DMS153 treated with DMSO at 0.1 percent for 48 hours (cell line): ENCODE data around the gene SFXN3.

ENCODE experiments used
- DNase-seq: peaks from one replicate; lab custom pipeline; 2025; ENCODE audit not compliant: unreplicated experiment; lab: John Stamatoyannopoulos, UW

The SFXN3 gene

DNA sequence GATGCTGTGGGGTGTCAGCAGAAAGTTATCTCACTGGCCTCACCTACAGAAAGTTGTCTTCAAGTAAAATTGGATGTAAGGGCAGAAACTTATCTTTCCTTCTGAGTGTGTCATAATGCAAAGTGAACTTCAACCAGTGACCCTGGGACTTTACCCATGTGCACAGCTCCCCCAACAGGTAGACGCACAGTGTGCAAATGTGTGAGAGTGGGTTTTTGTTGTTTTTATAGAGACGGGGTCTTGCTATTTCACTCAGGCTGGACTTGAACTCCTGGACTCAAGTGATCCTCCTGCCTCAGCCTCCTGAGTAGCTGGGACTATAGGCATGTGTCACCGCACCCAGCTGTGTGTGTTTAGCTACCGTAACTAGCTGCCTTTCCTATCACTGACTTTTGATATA lies 24.4 kb downstream of the SFXN3 start:
- DNase-seq: no peak

DNA sequence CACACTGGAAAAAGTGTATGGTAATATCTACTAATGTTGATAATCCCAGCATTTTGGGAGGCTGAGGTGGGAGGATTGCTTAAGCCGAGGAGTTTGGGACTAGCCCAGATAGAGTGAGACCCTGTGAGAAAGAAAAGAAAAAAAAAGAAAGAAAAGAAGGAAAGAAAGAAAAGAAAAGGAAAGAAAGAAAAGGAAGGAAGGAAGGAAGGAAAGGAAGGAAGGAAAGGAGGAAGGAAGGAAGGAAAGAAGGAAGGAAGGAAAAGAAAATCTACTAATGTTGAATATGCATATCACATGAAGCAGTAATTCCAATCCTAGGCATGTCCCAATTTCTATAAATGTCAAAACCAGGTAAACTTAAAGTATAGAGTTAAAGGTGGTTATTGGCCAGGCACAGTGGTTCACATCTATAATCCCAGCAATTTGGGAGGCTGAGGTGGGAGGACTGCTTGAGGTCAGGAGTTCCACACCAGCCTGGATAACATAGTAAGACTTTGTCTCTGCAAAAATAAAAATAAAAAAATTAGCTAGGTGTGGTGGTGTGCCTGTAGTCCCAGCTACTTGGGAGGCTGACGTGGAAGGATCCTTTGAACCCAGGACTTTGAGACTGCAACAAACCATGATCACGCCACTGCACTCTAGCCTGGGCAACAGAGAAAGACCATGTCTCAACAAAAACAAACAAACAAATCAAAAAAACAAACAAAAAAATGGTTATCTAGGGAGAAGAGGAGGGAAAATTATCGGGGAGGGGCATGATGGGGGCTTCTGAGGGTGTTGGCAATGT lies 25.5 kb downstream of the SFXN3 start:
- DNase-seq: no peak

DNA sequence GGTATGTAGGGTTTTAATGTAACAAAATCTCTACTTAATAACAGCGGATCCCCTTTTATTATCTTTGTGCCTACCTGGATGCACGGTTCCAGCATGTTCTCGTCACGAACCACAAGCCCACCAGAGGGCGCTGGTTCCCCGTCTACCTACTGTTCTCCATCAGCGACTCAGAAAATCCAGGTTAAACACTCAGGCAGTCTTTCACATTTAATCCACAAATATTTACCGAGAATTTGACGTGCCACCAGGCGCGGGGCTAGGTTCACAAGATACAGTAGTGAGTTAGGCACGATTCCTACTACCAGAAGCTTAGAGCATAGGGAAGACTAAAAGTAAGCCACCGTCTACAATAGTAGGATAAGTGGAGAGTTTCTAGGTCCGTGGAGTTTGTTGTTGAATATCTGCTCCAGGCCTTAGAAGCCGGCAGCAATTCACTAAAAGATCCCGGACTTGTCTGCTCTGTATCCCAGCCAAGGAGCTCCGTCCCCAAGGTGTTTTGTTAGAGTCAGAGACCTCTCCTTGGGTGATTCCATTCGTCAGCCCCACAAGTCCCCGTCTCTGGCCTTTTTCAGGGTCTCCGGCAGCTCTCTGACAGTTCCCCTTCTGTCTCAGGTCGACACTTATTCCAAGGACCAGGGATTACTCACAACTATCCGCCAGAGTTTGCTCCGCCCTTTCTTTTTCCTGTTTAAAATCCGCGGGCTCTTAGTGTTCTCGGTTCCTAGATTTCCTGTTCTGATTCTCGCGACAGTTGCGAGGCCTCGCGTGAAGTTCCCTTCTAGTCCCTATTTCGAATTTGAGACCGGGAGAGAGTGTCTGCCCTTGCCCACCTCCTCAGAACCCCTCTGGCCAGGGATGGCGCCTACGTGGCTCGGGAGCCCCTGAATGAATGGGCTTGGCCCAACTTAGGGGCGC lies 29.3 kb downstream of the SFXN3 start:
- DNase-seq: peak; percentile 98

DNA sequence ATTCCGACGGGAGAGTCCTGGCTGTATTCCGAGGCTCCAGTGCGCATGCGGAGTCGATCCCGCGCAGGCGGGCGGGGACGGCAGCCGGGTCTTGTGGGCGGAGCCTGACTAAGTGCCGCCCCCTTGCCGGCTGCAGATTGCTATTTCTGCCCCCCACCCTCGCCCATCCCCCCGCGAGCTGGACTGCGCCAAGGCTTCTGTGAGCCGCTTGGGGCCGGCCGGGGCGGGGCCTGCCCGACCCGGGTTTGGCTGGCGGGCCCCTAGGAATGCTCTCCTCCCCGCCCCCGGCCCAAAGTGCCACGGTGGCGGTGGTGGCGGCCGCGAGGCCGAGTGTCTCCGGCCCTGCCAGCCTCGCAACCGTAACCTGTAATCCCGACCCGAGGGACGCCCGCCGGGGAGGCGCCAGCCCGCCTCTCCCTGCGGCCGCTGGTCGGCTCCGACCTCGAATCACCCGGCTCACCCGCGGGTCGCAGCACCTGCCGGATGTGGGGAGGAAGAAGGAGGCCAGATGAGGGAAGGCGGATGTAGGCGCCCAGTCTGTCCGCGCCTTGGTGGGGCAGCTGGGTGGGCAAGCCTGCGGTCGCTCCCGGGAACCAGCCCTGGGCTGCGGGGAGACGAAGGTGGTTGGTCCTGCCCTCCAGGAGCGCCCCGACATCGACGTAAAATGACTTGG lies 30.1 kb downstream of the SFXN3 start:
- DNase-seq: peak; percentile 98

DNA sequence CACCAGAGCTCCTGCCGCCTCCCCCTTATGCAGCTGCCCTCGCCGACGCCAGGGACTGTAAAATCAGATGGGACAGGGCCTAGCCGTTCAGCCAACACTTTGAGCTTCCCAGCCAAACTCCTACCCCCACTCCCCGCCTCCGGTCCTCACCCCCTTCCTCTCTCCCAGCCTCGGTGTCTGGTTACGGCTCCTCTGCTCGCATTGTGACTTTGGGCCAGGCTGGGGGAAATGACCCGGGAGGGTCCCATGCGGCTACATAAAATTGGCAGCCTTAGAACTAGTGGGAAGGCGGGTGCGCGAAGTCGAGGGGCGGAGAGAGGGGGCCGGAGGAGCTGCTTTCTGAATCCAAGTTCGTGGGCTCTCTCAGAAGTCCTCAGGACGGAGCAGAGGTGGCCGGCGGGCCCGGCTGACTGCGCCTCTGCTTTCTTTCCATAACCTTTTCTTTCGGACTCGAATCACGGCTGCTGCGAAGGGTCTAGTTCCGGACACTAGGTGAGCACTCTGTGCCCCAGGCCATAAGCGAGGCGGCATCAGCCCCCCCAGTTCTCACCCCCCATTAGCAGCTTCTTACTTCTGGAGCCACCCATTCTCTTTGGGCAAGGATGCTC lies 30.7 kb downstream of the SFXN3 start, which contains the start of gene KAZALD1:
KAZALD1 (plus strand) TSS at position 366 of the 608 bp plus-strand sequence. CDS start 604 bp downstream, outside the sequence.
- no peak for DNase-seq

GRCh38 chr10:101062232-101063049 lies 31.4 kb downstream of the SFXN3 start:
- DNase-seq: peak; percentile 63

GRCh38 chr10:101063050-101063525 lies 32.1 kb downstream of the SFXN3 start:
- DNase-seq: peak; percentile 55

GRCh38 chr10:101063548-101064414 lies 32.7 kb downstream of the SFXN3 start:
- no peak for DNase-seq

- DNase-seq: no peak
These were observed 33.5 kb downstream of the SFXN3 start for GRCh38 chr10:101064415-101065030.

- no peak for DNase-seq
These were observed 34.6 kb downstream of the SFXN3 start for GRCh38 chr10:101065481-101066145.

DNA sequence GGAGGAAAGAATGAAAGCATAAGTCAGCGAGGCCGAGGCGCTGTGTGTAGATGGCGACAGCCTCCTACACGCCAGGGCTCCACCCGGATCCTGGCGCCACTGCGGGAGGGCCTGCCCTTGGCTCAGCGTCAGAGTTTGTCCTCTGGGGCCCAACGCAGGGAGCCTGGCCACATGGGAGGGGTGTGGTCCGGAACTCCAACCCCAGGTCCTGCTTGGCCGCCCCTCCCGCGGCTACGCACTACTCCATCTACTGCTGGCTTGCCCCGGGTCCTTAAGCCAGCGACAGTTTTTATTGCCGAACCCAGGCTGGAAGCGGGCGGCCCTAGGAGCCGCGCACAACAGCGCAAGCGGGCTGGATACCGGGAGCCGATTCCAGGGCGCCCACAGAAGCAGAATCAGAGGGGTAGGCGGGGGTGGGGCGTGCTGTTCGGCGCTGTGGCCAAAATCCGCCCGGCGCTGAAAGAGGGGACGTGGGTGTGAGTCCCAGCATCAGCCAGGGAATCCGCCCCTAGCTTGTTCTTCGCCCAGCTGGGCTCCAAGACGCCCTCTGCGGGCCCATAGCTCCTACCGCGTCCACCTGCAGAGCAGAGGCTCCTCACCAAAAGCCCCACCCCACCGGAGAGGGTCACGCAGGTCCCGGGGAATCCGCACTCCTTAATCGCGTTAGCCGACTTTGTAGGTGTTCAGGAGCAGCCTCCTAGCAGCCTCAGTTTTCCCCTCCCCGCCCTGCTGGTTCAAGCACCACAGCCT lies 35.3 kb downstream of the SFXN3 start:
- peak; percentile 71 for DNase-seq

- no peak for DNase-seq
These were observed 35.9 kb downstream of the SFXN3 start for GRCh38 chr10:101066896-101067355.

- peak; percentile 58 for DNase-seq
These were observed 36.5 kb downstream of the SFXN3 start for GRCh38 chr10:101067356-101068083.

GRCh38 chr10:101069441-101069840 lies 38.4 kb downstream of the SFXN3 start:
- DNase-seq: no peak

GRCh38 chr10:101070098-101070497 lies 39.1 kb downstream of the SFXN3 start:
- DNase-seq: no peak

GRCh38 chr10:101071267-101071884 lies 40.3 kb downstream of the SFXN3 start:
- no peak for DNase-seq
